Upper lobe of left lung (tissue), 6 donors: ENCODE data around the gene TBCD. TPM values are rescaled to one million over a fixed set of nuclear protein-coding genes. Genes with fewer than 3 reads are reported as not detected.

Experiments
- ATAC-seq, 2 donors: fragments of 200-7000 bp; cut with Tn5 transposase; one replicate each; pipeline ENCODE4 v1.9.1; 2022; ENCODE audit warnings: mild to moderate bottlenecking in 2 of 2, moderate library complexity in 2 of 2; ENCODE audit not compliant: low FRiP score in 2 of 2
- DNase-seq, 2 donors: peaks; one replicate each; pipeline ENCODE4 v3.0.0-alpha.2; 2019 to 2020
- H3K27ac ChIP-seq, 4 donors: fragments of 200-600 bp; sonication (generic); one replicate each; pipeline ENCODE4 v1.5.1; 2016 to 2019
- H3K27me3 ChIP-seq, 4 donors: fragments of 200-600 bp; sonication (generic); one replicate each; pipeline ENCODE4 v1.5.1; 2017 to 2019
- H3K36me3 ChIP-seq, 4 donors: fragments of 200-600 bp; sonication (generic); one replicate each; pipeline ENCODE4 v1.5.1; 2016 to 2019
- H3K4me1 ChIP-seq, 4 donors: fragments of 200-600 bp; sonication (generic); one replicate each; pipeline ENCODE4 v1.5.1; 2018 to 2019
- H3K4me3 ChIP-seq, 4 donors: fragments of 200-600 bp; sonication (generic); one replicate each; pipeline ENCODE4 v1.5.1; 2017 to 2019; ENCODE audit warnings: mild to moderate bottlenecking in 2 of 4, moderate library complexity in 1 of 4
- H3K9me3 ChIP-seq, 4 donors: fragments of 200-600 bp; sonication (generic); one replicate each; pipeline ENCODE4 v1.5.1; 2018 to 2019
- CTCF ChIP-seq, 6 experiments: fragments of 450-650 bp in 4 of 6; fragments of 200-600 bp in 2 of 6; sonication (generic) in 2 of 6; IDR thresholded peaks; one replicate each; pipeline ENCODE4 v1.5.1; 2016 to 2019; ENCODE audit warnings: antibody characterized with exemption in 6 of 6
- EP300 ChIP-seq, 4 donors: sonication (generic); formaldehyde crosslinking; IDR thresholded peaks; one replicate each; pipeline ENCODE4 v1.5.1; 2017; ENCODE audit warnings: antibody characterized with exemption in 4 of 4, control low read depth in 2 of 4
- POLR2A ChIP-seq, 4 donors: fragments of 450-650 bp; IDR thresholded peaks; one replicate each; pipeline ENCODE4 v1.5.1; 2016 to 2017; ENCODE audit warnings: antibody characterized with exemption in 4 of 4, mild to moderate bottlenecking in 2 of 4
- POLR2AphosphoS5 ChIP-seq, 2 donors: sonication (generic); formaldehyde crosslinking; IDR thresholded peaks; one replicate each; pipeline ENCODE4 v1.5.1; 2017; ENCODE audit warnings: antibody characterized with exemption in 2 of 2
- WGBS, 2 donors: methylation state at CpG; one replicate each; pipeline ENCODE4 v1.1.5; 2017 to 2018; 5-methylcytosine and 5-hydroxymethylcytosine counted together
- total RNA-seq, 6 donors: library from RNA; depleted of rRNA in 4 of 6; stranded (reverse); fragments of >200 nt in 4 of 6; gene quantifications; one replicate each; pipeline versions ENCODE4 v1.1.0 to v1.2.1, GENCODE V29; 2016 to 2021
- donor health status: DM: no; HTN: no; CAD: no; lungs with moderate emphysema.
- donor health status: DM: no; HTN: yes; CAD: no; lungs with severe emphysema.

The TBCD gene
- total RNA-seq, 6 donors from 2014 or later: 71.3 to 262 (median 104) TPM

- Histone ChIP-seq H3K36me3 (peaks cover 0 to 14% (median 0%) of the 10 kb centered on the region in 4 donors), H3K27me3 (no peaks in the 10 kb centered on the region), H3K9me3 (no peaks in the 10 kb centered on the region), H3K4me3 (no peak overlapping the region), H3K4me1 (peaks cover 6 to 24% (median 21%) of the 10 kb centered on the region in 4 donors), H3K27ac (peak overlapping the region in 2 of 4 donors; percentile 34 to 70)
- TF ChIP-seq EP300 (IDR thresholded peaks at IDR 0.05) (no peak), POLR2AphosphoS5 (IDR thresholded peaks at IDR 0.05) (no peak), CTCF (IDR thresholded peaks at IDR 0.05) (no peak), POLR2A (IDR thresholded peaks at IDR 0.05) (no peak)
- WGBS, 2 donors: 75 to 77% methylated on average over 14 to 18 of the region's 18 CpGs
- peak in 1 of 2 donors; percentile 22 for ATAC-seq
- DNase-seq: peak in 1 of 2 donors; percentile 33
Measured at GRCh38 chr17:82863941-82864712, 112.3 kb downstream of the TBCD start.

- Histone ChIP-seq H3K27me3 (no peaks in the 10 kb centered on the region), H3K36me3 (peaks cover 0 to 14% (median 0%) of the 10 kb centered on the region in 4 donors), H3K4me1 (peaks cover 2 to 19% (median 15%) of the 10 kb centered on the region in 4 donors), H3K27ac (peak overlapping the region in 2 of 4 donors; percentile 34 to 70), H3K9me3 (no peaks in the 10 kb centered on the region), H3K4me3 (no peak overlapping the region)
- WGBS, 2 donors: 72 to 88% methylated on average over 6 to 14 of the region's 16 CpGs
- ATAC-seq: no peak
- peak in 1 of 2 donors; percentile 48 for DNase-seq
- TF ChIP-seq POLR2AphosphoS5 (IDR thresholded peaks at IDR 0.05) (no peak), CTCF (IDR thresholded peaks at IDR 0.05) (no peak), POLR2A (IDR thresholded peaks at IDR 0.05) (no peak), EP300 (IDR thresholded peaks at IDR 0.05) (no peak)
Measured at GRCh38 chr17:82864713-82865248, 112.9 kb downstream of the TBCD start.

GRCh38 chr17:82865274-82865673 lies 113.4 kb downstream of the TBCD start:
- Histone ChIP-seq H3K27me3 (no peaks in the 10 kb centered on the region), H3K36me3 (peaks cover 0 to 17% (median 2%) of the 10 kb centered on the region in 4 donors), H3K27ac (peak overlapping the region in 1 of 4 donors; percentile 70), H3K4me1 (peaks cover 0 to 14% (median 10%) of the 10 kb centered on the region in 4 donors), H3K9me3 (no peaks in the 10 kb centered on the region), H3K4me3 (no peak overlapping the region)
- TF ChIP-seq POLR2AphosphoS5 (IDR thresholded peaks at IDR 0.05): no peak
- no peak for TF ChIP-seq POLR2A (IDR thresholded peaks at IDR 0.05)
- no peak for TF ChIP-seq CTCF (IDR thresholded peaks at IDR 0.05)
- no peak for TF ChIP-seq EP300 (IDR thresholded peaks at IDR 0.05)
- WGBS, 2 donors: 85 to 86% methylated on average over 17 to 23 of the region's 23 CpGs
- DNase-seq (peak in 1 of 2 donors; percentile 63), ATAC-seq (no peak)

- DNase-seq (no peak), ATAC-seq (no peak)
- WGBS, 2 donors: 90% methylated on average over 9 of the region's 9 CpGs
- peak overlapping the region in 2 of 4 donors; percentile 1 to 17 for H3K27ac ChIP-seq
- H3K4me1 ChIP-seq: peaks cover 0 to 10% (median 5%) of the 10 kb centered on the region in 4 donors
- no peaks in the 10 kb centered on the region for H3K9me3 ChIP-seq
- H3K36me3 ChIP-seq: peaks cover 0 to 23% (median 8%) of the 10 kb centered on the region in 4 donors
- no peaks in the 10 kb centered on the region for H3K27me3 ChIP-seq
- no peak overlapping the region for H3K4me3 ChIP-seq
- no peak for TF ChIP-seq CTCF (IDR thresholded peaks at IDR 0.05)
- TF ChIP-seq POLR2A (IDR thresholded peaks at IDR 0.05): no peak
- no peak for TF ChIP-seq EP300 (IDR thresholded peaks at IDR 0.05)
- TF ChIP-seq POLR2AphosphoS5 (IDR thresholded peaks at IDR 0.05): no peak
Measured at GRCh38 chr17:82865774-82866395, 114.0 kb downstream of the TBCD start.
